ENCODE results near the gene WLS.
A peak's percentile ranks its signal among the peaks of the same experiment; 100 is the strongest.

Gene WLS

GRCh38 chr1:68128157-68128556 lies 104.2 kb downstream of the WLS start (continued):
- no peak for TF ChIP-seq ZFP30 (CRISPR knock-in tag; IDR thresholded peaks at IDR 0.05)
- TF ChIP-seq ISL1 (CRISPR knock-in tag; IDR thresholded peaks at IDR 0.05) = no peak
- TF ChIP-seq PATZ1 (CRISPR knock-in tag; IDR thresholded peaks at IDR 0.05; ENCODE audit: borderline replicate concordance) = no peak

- TF ChIP-seq TOX (CRISPR knock-in tag; IDR thresholded peaks at IDR 0.05; ENCODE audit: borderline replicate concordance) = no peak
- no peak for TF ChIP-seq CSDC2 (CRISPR knock-in tag; IDR thresholded peaks at IDR 0.05)
- TF ChIP-seq OSR1 (CRISPR knock-in tag; IDR thresholded peaks at IDR 0.05) = no peak
- TF ChIP-seq RARB (CRISPR knock-in tag; IDR thresholded peaks at IDR 0.05) = no peak
- no peak for TF ChIP-seq ZFP30 (CRISPR knock-in tag; IDR thresholded peaks at IDR 0.05)
- TF ChIP-seq ISL1 (CRISPR knock-in tag; IDR thresholded peaks at IDR 0.05) = no peak
- TF ChIP-seq GLIS3 (CRISPR knock-in tag; IDR thresholded peaks at IDR 0.05) = no peak
- TF ChIP-seq CSRNP3 (CRISPR knock-in tag; IDR thresholded peaks at IDR 0.05) = no peak
- no peak for TF ChIP-seq ESRRG (CRISPR knock-in tag; IDR thresholded peaks at IDR 0.05)
- peak; percentile 67 for ATAC-seq
These were observed 110.8 kb downstream of the WLS start for GRCh38 chr1:68121536-68121935.

- ATAC-seq = peak; percentile 76
- no peak for TF ChIP-seq ZFP3 (CRISPR knock-in tag; IDR thresholded peaks at IDR 0.05)
- no peak for TF ChIP-seq OSR1 (CRISPR knock-in tag; IDR thresholded peaks at IDR 0.05)
- no peak for TF ChIP-seq ZC3H10 (CRISPR knock-in tag; IDR thresholded peaks at IDR 0.05)
- TF ChIP-seq TOX (CRISPR knock-in tag; IDR thresholded peaks at IDR 0.05; ENCODE audit: borderline replicate concordance) = no peak
- TF ChIP-seq ARNTL (CRISPR knock-in tag; IDR thresholded peaks at IDR 0.05; ENCODE audit: borderline replicate concordance, low read depth) = no peak
- no peak for TF ChIP-seq ZNF70 (CRISPR knock-in tag; IDR thresholded peaks at IDR 0.05)
- TF ChIP-seq RARB (CRISPR knock-in tag; IDR thresholded peaks at IDR 0.05) = no peak
- no peak for TF ChIP-seq CREB5 (CRISPR knock-in tag; IDR thresholded peaks at IDR 0.05; ENCODE audit: low read depth)
- TF ChIP-seq ESRRG (CRISPR knock-in tag; IDR thresholded peaks at IDR 0.05) = no peak
- TF ChIP-seq CSDC2 (CRISPR knock-in tag; IDR thresholded peaks at IDR 0.05) = no peak
- TF ChIP-seq PPARA (CRISPR knock-in tag; IDR thresholded peaks at IDR 0.05; ENCODE audit: borderline replicate concordance) = no peak
These were observed 112.1 kb downstream of the WLS start for GRCh38 chr1:68120136-68120791.

GRCh38 chr1:68119445-68119844 lies 112.9 kb downstream of the WLS start:
- TF ChIP-seq ZNF70 (CRISPR knock-in tag; IDR thresholded peaks at IDR 0.05) (no peak), ZC3H10 (CRISPR knock-in tag; IDR thresholded peaks at IDR 0.05) (no peak)
- ATAC-seq = no peak

GRCh38 chr1:68117416-68117815 lies 114.9 kb downstream of the WLS start:
- ATAC-seq = no peak
- TF ChIP-seq GLIS3 (CRISPR knock-in tag; IDR thresholded peaks at IDR 0.05) = no peak
- TF ChIP-seq ZNF70 (CRISPR knock-in tag; IDR thresholded peaks at IDR 0.05) = no peak
- no peak for TF ChIP-seq ISL1 (CRISPR knock-in tag; IDR thresholded peaks at IDR 0.05)
- no peak for TF ChIP-seq ESRRG (CRISPR knock-in tag; IDR thresholded peaks at IDR 0.05)
- no peak for TF ChIP-seq ZFP30 (CRISPR knock-in tag; IDR thresholded peaks at IDR 0.05)
- TF ChIP-seq OSR1 (CRISPR knock-in tag; IDR thresholded peaks at IDR 0.05) = no peak
- TF ChIP-seq PATZ1 (CRISPR knock-in tag; IDR thresholded peaks at IDR 0.05; ENCODE audit: borderline replicate concordance) = no peak
- no peak for TF ChIP-seq RARB (CRISPR knock-in tag; IDR thresholded peaks at IDR 0.05)
- TF ChIP-seq PPARA (CRISPR knock-in tag; IDR thresholded peaks at IDR 0.05; ENCODE audit: borderline replicate concordance) = no peak
- no peak for TF ChIP-seq CSRNP3 (CRISPR knock-in tag; IDR thresholded peaks at IDR 0.05)
- TF ChIP-seq TCF4 (CRISPR knock-in tag; IDR thresholded peaks at IDR 0.05; ENCODE audit: borderline replicate concordance) = no peak
